A673 (cell line): ENCODE data around the gene OR2D3. TPM values are rescaled to one million over a fixed set of nuclear protein-coding genes. Genes with fewer than 3 reads are reported as not detected.
A peak's percentile ranks its signal among the peaks of the same experiment; 100 is the strongest.

Source experiments
- BruUV-seq: library from RNA; stranded (reverse); fragments of 400-500 nt; replicated peaks from 2 replicates; lab custom pipeline; 2021; lab: Mats Ljungman, UMichigan
- CTCF ChIA-PET: fragments of 300-600 bp; sonication (Branson Sonifier 250); formaldehyde crosslinking; loops from one replicate; lab custom pipeline; 2022; ENCODE audit warnings: antibody characterized with exemption; lab: Charles Lee
- POLR2A ChIA-PET: fragments of 300-600 bp; sonication (Branson Sonifier 250); formaldehyde crosslinking; loops from one replicate; lab custom pipeline; 2022; ENCODE audit warnings: antibody characterized with exemption; ENCODE audit not compliant: low non-redundant PET; lab: Charles Lee
- DNase-seq: peaks from one replicate; pipeline ENCODE4 v3.0.0-alpha.2; 2015; ENCODE audit warnings: low spot score
- H3K27ac ChIP-seq: fragments of 200-600 bp; sonication (generic); 2 replicates; pipeline ENCODE4 v1.5.1; 2016; ENCODE audit warnings: mixed run types, low read depth, mild to moderate bottlenecking, mixed read lengths, antibody characterized with exemption, low read length; ENCODE audit not compliant: poor library complexity, severe bottlenecking
- H3K27me3 ChIP-seq: fragments of 200-600 bp; sonication (generic); replicated peaks from 2 replicates; pipeline ENCODE4 v1.6.1; 2017; ENCODE audit warnings: mixed run types, low read depth, mild to moderate bottlenecking, mixed read lengths, antibody characterized with exemption, low read length; ENCODE audit not compliant: insufficient read depth, poor library complexity
- H3K36me3 ChIP-seq: fragments of 200-600 bp; sonication (generic); 2 replicates; pipeline ENCODE4 v1.6.1; 2016; ENCODE audit warnings: mixed run types, mild to moderate bottlenecking, mixed read lengths, antibody characterized with exemption, low read length; ENCODE audit not compliant: insufficient read depth, poor library complexity, severe bottlenecking
- H3K4me1 ChIP-seq: fragments of 200-600 bp; sonication (generic); 2 replicates; pipeline ENCODE4 v1.6.1; 2017; ENCODE audit warnings: mixed run types, mild to moderate bottlenecking, mixed read lengths, antibody characterized with exemption, low read length; ENCODE audit not compliant: insufficient read depth, poor library complexity, severe bottlenecking
- H3K4me3 ChIP-seq: fragments of 200-600 bp; sonication (generic); 2 replicates; pipeline ENCODE4 v1.5.1; 2016; ENCODE audit warnings: low read depth, mixed run types, mild to moderate bottlenecking, mixed read lengths, low read length; ENCODE audit not compliant: poor library complexity, severe bottlenecking
- H3K9me3 ChIP-seq: fragments of 200-600 bp; sonication (generic); 2 replicates; pipeline ENCODE4 v1.6.1; 2016; ENCODE audit warnings: mixed run types, low read depth, mild to moderate bottlenecking, mixed read lengths, antibody characterized with exemption, low read length; ENCODE audit not compliant: poor library complexity, severe bottlenecking
- CTCF ChIP-seq: fragments of 300-800, 200-600 bp; sonication (generic); conservative IDR thresholded peaks from 2 replicates; pipeline ENCODE4 v1.5.1; 2017; ENCODE audit warnings: low read depth, mild to moderate bottlenecking, antibody characterized with exemption, low read length, moderate library complexity, mixed read lengths
- EZH2 ChIP-seq: fragments of 200-600 bp; sonication (generic); IDR thresholded peaks from 2 replicates; pipeline ENCODE4 v1.6.1; 2017; ENCODE audit warnings: borderline replicate concordance, low read depth, mild to moderate bottlenecking, mixed read lengths, antibody characterized with exemption, low read length; ENCODE audit not compliant: poor library complexity, severe bottlenecking
- intact Hi-C: fragments of 100-400 bp; cut with micrococcal nuclease; formaldehyde crosslinking; loops from one replicate; pipeline ENCODE4 v1.10.0; 2022; ENCODE audit not compliant: unreplicated experiment
- total RNA-seq: library from RNA; stranded (reverse); gene quantifications from 2 replicates; pipeline ENCODE4 v1.2.3, GENCODE V29; 2021

The OR2D3 gene
- total RNA-seq, 1 experiment from 2014 or later = not detected

- no TSS peak for BruUV-seq
- DNase-seq = no peak
- no peaks in the 10 kb centered on the region for H3K36me3 ChIP-seq
- H3K4me3 ChIP-seq = no peak overlapping the region
- POLR2A ChIA-PET = no interaction called here
- no peaks in the 10 kb centered on the region for H3K4me1 ChIP-seq
- CTCF ChIA-PET = no interaction called here
- no peaks in the 10 kb centered on the region for H3K27me3 ChIP-seq
- no peak for TF ChIP-seq CTCF
- no peak for TF ChIP-seq EZH2
- H3K9me3 ChIP-seq = no peaks in the 10 kb centered on the region
- intact Hi-C loops = no loop called here
- H3K27ac ChIP-seq = no peak overlapping the region
Observed at GRCh38 chr11:6919698-6920097, 1.1 kb upstream of the OR2D3 start.

- no peak overlapping the region for H3K27ac ChIP-seq
Observed at GRCh38 chr11:6925007-6925577, 4.3 kb downstream of the OR2D3 start.

GRCh38 chr11:6925636-6926207 lies 4.9 kb downstream of the OR2D3 start:
- peaks cover 30% of the 10 kb centered on the region for H3K27me3 ChIP-seq
- CTCF ChIA-PET = no interaction called here
- TF ChIP-seq EZH2 (no peak), CTCF (no peak)
- H3K4me3 ChIP-seq = peak overlapping the region; percentile 44
- no peaks in the 10 kb centered on the region for H3K4me1 ChIP-seq
- DNase-seq = peak; percentile 8
- H3K9me3 ChIP-seq = no peaks in the 10 kb centered on the region
- H3K36me3 ChIP-seq = no peaks in the 10 kb centered on the region
- H3K27ac ChIP-seq = no peak overlapping the region
- BruUV-seq = no TSS peak
- POLR2A ChIA-PET = no interaction called here
- intact Hi-C loops = no loop called here

More at GRCh38 chr11:6925007-6925577, 4.3 kb downstream of the OR2D3 start:
- Histone ChIP-seq H3K4me1 (no peaks in the 10 kb centered on the region), H3K9me3 (no peaks in the 10 kb centered on the region), H3K4me3 (no peak overlapping the region), H3K27me3 (peaks cover 30% of the 10 kb centered on the region), H3K36me3 (no peaks in the 10 kb centered on the region)
- BruUV-seq = no TSS peak
- ChIA-PET POLR2A (no interaction called here), CTCF (no interaction called here)
- intact Hi-C loops = no loop called here
- no peak for DNase-seq
- TF ChIP-seq EZH2 = no peak
- no peak for TF ChIP-seq CTCF
